Adrenal gland (tissue), 5 donors: ENCODE data around the gene GPS1.

Experiments used
- POLR2A ChIP-seq, 2 donors: fragments of 450-650 bp; IDR thresholded peaks; one replicate each; pipeline ENCODE4 v1.6.1; 2017; ENCODE audit warnings: antibody characterized with exemption in 2 of 2, mild to moderate bottlenecking in 2 of 2, moderate library complexity in 1 of 2
- TF ChIP-seq, protein P1 (sequence below), 6 experiments: fragments of 450-650 bp in 4 of 6; fragments of 200-600 bp in 2 of 6; sonication (generic) in 1 of 6; IDR thresholded peaks; 1 replicate in 5 of 6; 2 replicates in 1 of 6; pipeline versions ENCODE4 v1.5.1 to v1.8.0; 2016 to 2021; ENCODE audit warnings: antibody characterized with exemption in 6 of 6, mild to moderate bottlenecking in 2 of 6, moderate library complexity in 1 of 6
- donor health status: DM: no; HTN: no; CAD: no.

- TF ChIP-seq, protein P1, sequence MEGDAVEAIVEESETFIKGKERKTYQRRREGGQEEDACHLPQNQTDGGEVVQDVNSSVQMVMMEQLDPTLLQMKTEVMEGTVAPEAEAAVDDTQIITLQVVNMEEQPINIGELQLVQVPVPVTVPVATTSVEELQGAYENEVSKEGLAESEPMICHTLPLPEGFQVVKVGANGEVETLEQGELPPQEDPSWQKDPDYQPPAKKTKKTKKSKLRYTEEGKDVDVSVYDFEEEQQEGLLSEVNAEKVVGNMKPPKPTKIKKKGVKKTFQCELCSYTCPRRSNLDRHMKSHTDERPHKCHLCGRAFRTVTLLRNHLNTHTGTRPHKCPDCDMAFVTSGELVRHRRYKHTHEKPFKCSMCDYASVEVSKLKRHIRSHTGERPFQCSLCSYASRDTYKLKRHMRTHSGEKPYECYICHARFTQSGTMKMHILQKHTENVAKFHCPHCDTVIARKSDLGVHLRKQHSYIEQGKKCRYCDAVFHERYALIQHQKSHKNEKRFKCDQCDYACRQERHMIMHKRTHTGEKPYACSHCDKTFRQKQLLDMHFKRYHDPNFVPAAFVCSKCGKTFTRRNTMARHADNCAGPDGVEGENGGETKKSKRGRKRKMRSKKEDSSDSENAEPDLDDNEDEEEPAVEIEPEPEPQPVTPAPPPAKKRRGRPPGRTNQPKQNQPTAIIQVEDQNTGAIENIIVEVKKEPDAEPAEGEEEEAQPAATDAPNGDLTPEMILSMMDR (IDR thresholded peaks at IDR 0.05) = no peak
- no peak for TF ChIP-seq POLR2A (IDR thresholded peaks at IDR 0.05)
Observed at GRCh38 chr17:82073446-82073845, 21.7 kb downstream of the GPS1 start.
